HepG2 (cell line): ENCODE data around the gene SDK1. TPM values are rescaled to one million over a fixed set of nuclear protein-coding genes. Genes with fewer than 3 reads are reported as not detected.

ENCODE experiments used
- EZH2 ChIP-seq: conservative IDR thresholded peaks from 2 replicates; pipeline ENCODE4 v1.6.1; 2012; ENCODE audit warnings: mild to moderate bottlenecking, low read depth, low read length, moderate library complexity
- ZNF343 ChIP-seq: sonication (generic); formaldehyde crosslinking; IDR thresholded peaks from 2 replicates; pipeline ENCODE4 v1.4.0; 2020; ENCODE audit warnings: mild to moderate bottlenecking, missing genetic modification reagents
- ZNF670 ChIP-seq: sonication (generic); formaldehyde crosslinking; IDR thresholded peaks from 2 replicates; pipeline ENCODE4 v1.8.0; 2022; ENCODE audit warnings: mild to moderate bottlenecking, missing genetic modification reagents, borderline replicate concordance
- polyA plus RNA-seq, 8 experiments: library from polyadenylated mRNA; depleted of rRNA in 3 of 8; stranded (reverse) in 7 of 8; unstranded in 1 of 8; fragments of >200 nt; fragmentation: Illumina TruSeq in 4 of 8; extraction: Trizol in 4 of 8; gene quantifications; 2 replicates each; pipeline versions ENCODE4 v1.2.1 to v1.2.3, GENCODE V29; 2011 to 2016; ENCODE audit warnings: low read depth in 4 of 8, missing spikeins in 1 of 8, mixed read lengths in 1 of 8; ENCODE audit not compliant: insufficient read depth in 1 of 8
- total RNA-seq, 5 experiments: library from RNA; depleted of rRNA; stranded (reverse); fragments of >200 nt; fragmentation: Illumina TruSeq; extraction: Trizol; gene quantifications; 2 replicates each; pipeline ENCODE4 v1.2.3, GENCODE V29; 2016; ENCODE audit warnings: low read depth in 1 of 5
- TF ChIP-seq, protein P1 (sequence below): sonication (generic); formaldehyde crosslinking; conservative IDR thresholded peaks from 2 replicates; pipeline ENCODE4 v1.4.0; 2020; ENCODE audit warnings: missing genetic modification reagents
- TF ChIP-seq, protein P2 (sequence below): sonication (generic); formaldehyde crosslinking; IDR thresholded peaks from 2 replicates; pipeline ENCODE4 v1.5.1; 2020; ENCODE audit warnings: mild to moderate bottlenecking, missing genetic modification reagents, moderate library complexity
- TF ChIP-seq, protein P3 (sequence below): sonication (generic); formaldehyde crosslinking; IDR thresholded peaks from 2 replicates; pipeline ENCODE4 v1.4.0; 2020; ENCODE audit warnings: mild to moderate bottlenecking, missing genetic modification reagents
- TF ChIP-seq, protein P4 (sequence below): sonication (generic); formaldehyde crosslinking; IDR thresholded peaks from 2 replicates; pipeline ENCODE4 v1.4.0; 2020; ENCODE audit warnings: missing genetic modification reagents, mild to moderate bottlenecking, borderline replicate concordance
- TF ChIP-seq, protein P5 (sequence below): sonication (generic); formaldehyde crosslinking; IDR thresholded peaks from 2 replicates; pipeline ENCODE4 v1.4.0; 2020; ENCODE audit warnings: missing genetic modification reagents
- TF ChIP-seq, protein P6 (sequence below): IDR thresholded peaks from 2 replicates; pipeline ENCODE4 v1.6.1; 2016; ENCODE audit warnings: mild to moderate bottlenecking
- TF ChIP-seq, protein P7 (sequence below): IDR thresholded peaks from 2 replicates; pipeline ENCODE4 v1.6.1; 2016; ENCODE audit warnings: low read depth, missing genetic modification reagents, missing compliant biosample characterization

SDK1 gene
- total and polyA plus RNA-seq, 2 of the 13 experiments (the other 11 are each of a cell fraction or from before 2014, with no cell fraction given): 0.35 to 2.4 TPM

DNA sequence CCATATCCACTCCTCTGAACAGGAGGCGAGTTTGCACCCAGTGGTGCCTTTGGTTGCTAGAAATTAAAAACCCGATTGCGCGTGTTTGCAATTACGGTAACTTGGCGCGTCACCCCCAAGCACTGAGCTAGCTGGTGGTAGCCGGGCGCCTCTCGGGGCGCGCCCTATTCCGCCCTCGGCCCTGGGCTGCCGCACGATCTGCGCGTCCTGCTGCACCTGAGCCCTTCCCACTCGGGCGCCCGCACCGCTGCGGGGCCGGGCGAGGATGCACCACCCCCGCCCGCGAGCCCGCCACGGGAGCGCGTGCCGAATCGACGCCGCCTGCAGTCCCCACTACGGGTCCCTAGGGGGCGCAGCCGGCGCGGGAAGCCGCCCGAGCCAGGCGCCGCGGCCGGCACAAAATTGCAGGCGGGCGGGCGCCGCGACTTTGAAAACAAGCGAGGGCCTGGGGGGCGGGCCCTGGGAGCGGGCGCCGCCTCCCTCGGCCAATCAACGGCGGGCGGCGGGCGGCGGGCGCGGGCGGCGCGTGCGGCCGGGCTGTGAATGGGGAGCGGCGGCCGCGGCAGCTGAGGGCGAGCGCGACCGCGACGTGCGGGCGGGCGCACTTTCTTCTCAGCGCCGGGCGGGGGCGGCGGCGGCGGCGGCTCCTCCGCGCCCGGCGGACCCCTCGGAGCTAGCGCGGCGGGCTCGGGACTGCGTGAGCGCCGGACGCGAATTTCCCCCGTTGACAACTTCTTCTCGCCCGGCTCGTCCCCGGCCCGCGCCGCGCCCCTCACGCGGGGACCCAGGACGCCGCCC, at the start of gene SDK1 (continued):
- TF ChIP-seq, protein P1, sequence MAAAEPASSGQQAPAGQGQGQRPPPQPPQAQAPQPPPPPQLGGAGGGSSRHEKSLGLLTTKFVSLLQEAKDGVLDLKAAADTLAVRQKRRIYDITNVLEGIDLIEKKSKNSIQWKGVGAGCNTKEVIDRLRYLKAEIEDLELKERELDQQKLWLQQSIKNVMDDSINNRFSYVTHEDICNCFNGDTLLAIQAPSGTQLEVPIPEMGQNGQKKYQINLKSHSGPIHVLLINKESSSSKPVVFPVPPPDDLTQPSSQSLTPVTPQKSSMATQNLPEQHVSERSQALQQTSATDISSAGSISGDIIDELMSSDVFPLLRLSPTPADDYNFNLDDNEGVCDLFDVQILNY: 0 out of 2 replicates have a peak, but pooled peaks have one; percentile 49
- TF ChIP-seq ZNF343 (CRISPR knock-in tag) (no peak), ZNF670 (CRISPR knock-in tag) (no peak), EZH2 (no peak)
- TF ChIP-seq, protein P2, sequence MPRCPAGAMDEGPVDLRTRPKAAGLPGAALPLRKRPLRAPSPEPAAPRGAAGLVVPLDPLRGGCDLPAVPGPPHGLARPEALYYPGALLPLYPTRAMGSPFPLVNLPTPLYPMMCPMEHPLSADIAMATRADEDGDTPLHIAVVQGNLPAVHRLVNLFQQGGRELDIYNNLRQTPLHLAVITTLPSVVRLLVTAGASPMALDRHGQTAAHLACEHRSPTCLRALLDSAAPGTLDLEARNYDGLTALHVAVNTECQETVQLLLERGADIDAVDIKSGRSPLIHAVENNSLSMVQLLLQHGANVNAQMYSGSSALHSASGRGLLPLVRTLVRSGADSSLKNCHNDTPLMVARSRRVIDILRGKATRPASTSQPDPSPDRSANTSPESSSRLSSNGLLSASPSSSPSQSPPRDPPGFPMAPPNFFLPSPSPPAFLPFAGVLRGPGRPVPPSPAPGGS (CRISPR knock-in tag): peak; percentile 79; the same call in 1 of the 2 replicates
- TF ChIP-seq, protein P3, sequence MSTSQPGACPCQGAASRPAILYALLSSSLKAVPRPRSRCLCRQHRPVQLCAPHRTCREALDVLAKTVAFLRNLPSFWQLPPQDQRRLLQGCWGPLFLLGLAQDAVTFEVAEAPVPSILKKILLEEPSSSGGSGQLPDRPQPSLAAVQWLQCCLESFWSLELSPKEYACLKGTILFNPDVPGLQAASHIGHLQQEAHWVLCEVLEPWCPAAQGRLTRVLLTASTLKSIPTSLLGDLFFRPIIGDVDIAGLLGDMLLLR: 0 out of 2 replicates have a peak, but pooled peaks have one; percentile 46
- TF ChIP-seq, protein P4, sequence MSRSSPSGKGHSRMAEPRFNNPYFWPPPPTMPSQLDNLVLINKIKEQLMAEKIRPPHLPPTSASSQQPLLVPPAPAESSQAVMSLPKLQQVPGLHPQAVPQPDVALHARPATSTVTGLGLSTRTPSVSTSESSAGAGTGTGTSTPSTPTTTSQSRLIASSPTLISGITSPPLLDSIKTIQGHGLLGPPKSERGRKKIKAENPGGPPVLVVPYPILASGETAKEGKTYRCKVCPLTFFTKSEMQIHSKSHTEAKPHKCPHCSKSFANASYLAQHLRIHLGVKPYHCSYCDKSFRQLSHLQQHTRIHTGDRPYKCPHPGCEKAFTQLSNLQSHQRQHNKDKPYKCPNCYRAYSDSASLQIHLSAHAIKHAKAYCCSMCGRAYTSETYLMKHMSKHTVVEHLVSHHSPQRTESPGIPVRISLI (CRISPR knock-in tag): no peak
- TF ChIP-seq, protein P5, sequence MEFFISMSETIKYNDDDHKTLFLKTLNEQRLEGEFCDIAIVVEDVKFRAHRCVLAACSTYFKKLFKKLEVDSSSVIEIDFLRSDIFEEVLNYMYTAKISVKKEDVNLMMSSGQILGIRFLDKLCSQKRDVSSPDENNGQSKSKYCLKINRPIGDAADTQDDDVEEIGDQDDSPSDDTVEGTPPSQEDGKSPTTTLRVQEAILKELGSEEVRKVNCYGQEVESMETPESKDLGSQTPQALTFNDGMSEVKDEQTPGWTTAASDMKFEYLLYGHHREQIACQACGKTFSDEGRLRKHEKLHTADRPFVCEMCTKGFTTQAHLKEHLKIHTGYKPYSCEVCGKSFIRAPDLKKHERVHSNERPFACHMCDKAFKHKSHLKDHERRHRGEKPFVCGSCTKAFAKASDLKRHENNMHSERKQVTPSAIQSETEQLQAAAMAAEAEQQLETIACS (CRISPR knock-in tag): peak; percentile 81
- TF ChIP-seq, protein P6, sequence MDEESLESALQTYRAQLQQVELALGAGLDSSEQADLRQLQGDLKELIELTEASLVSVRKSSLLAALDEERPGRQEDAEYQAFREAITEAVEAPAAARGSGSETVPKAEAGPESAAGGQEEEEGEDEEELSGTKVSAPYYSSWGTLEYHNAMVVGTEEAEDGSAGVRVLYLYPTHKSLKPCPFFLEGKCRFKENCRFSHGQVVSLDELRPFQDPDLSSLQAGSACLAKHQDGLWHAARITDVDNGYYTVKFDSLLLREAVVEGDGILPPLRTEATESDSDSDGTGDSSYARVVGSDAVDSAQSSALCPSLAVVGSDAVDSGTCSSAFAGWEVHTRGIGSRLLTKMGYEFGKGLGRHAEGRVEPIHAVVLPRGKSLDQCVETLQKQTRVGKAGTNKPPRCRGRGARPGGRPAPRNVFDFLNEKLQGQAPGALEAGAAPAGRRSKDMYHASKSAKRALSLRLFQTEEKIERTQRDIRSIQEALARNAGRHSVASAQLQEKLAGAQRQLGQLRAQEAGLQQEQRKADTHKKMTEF (CRISPR knock-in tag): peak; percentile 38; the same call in 1 of the 2 replicates
- TF ChIP-seq, protein P7, sequence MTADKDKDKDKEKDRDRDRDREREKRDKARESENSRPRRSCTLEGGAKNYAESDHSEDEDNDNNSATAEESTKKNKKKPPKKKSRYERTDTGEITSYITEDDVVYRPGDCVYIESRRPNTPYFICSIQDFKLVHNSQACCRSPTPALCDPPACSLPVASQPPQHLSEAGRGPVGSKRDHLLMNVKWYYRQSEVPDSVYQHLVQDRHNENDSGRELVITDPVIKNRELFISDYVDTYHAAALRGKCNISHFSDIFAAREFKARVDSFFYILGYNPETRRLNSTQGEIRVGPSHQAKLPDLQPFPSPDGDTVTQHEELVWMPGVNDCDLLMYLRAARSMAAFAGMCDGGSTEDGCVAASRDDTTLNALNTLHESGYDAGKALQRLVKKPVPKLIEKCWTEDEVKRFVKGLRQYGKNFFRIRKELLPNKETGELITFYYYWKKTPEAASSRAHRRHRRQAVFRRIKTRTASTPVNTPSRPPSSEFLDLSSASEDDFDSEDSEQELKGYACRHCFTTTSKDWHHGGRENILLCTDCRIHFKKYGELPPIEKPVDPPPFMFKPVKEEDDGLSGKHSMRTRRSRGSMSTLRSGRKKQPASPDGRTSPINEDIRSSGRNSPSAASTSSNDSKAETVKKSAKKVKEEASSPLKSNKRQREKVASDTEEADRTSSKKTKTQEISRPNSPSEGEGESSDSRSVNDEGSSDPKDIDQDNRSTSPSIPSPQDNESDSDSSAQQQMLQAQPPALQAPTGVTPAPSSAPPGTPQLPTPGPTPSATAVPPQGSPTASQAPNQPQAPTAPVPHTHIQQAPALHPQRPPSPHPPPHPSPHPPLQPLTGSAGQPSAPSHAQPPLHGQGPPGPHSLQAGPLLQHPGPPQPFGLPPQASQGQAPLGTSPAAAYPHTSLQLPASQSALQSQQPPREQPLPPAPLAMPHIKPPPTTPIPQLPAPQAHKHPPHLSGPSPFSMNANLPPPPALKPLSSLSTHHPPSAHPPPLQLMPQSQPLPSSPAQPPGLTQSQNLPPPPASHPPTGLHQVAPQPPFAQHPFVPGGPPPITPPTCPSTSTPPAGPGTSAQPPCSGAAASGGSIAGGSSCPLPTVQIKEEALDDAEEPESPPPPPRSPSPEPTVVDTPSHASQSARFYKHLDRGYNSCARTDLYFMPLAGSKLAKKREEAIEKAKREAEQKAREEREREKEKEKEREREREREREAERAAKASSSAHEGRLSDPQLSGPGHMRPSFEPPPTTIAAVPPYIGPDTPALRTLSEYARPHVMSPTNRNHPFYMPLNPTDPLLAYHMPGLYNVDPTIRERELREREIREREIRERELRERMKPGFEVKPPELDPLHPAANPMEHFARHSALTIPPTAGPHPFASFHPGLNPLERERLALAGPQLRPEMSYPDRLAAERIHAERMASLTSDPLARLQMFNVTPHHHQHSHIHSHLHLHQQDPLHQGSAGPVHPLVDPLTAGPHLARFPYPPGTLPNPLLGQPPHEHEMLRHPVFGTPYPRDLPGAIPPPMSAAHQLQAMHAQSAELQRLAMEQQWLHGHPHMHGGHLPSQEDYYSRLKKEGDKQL (CRISPR knock-in tag): no peak
